Measurements from ENCODE around the gene ARFRP1.
A peak's percentile ranks its signal among the peaks of the same experiment; 100 is the strongest.

Gene ARFRP1
- 56.1 to 118 (median 88.4) reads per million in 9 experiments for total RNA-seq

- DNase-seq (peak; percentile 78 to 83 (median 79)), ATAC-seq (replicated peaks) (peak; percentile 82)
- H3K4me3 Mint-ChIP-seq: peak within 1 kb of the TSS; percentile 85 to 87
- peak within 1 kb of the TSS; percentile 82 to 94 for H3K27ac Mint-ChIP-seq
- H3K27me3 Mint-ChIP-seq: no peaks in the 10 kb centered on the region
- H3K4me1 Mint-ChIP-seq (ENCODE audit: low read depth in 2 of 2): peaks cover 37 to 38% of the 10 kb centered on the region in 2 donors
- H3K9me3 Mint-ChIP-seq: no peaks in the 10 kb centered on the region
- peaks cover 66% of the 10 kb centered on the region for H3K36me3 Mint-ChIP-seq (ENCODE audit: insufficient read depth)
These were observed at the start of gene ARFRP1, which contains the start of gene ZGPAT for GRCh38 chr20:63707558-63708300. TSS of gene ARFRP1 (minus strand) at chr20:63707976. CDS start at chr20:63707091, 885 bp downstream. TSS of gene ZGPAT (plus strand) at chr20:63708039. CDS start at chr20:63708581, 542 bp downstream.

- H3K27ac Mint-ChIP-seq: peak overlapping the region; percentile 33 to 47
These were observed 48.8 kb upstream of the ARFRP1 start for GRCh38 chr20:63756648-63756991.

GRCh38 chr20:63755933-63756647 is 48.3 kb upstream of the ARFRP1 start:
- ATAC-seq (replicated peaks): no peak
- DNase-seq: no peak
- Mint-ChIP-seq H3K4me3 (peak overlapping the region; percentile 68), H3K9me3 (no peaks in the 10 kb centered on the region), H3K27ac (peak overlapping the region; percentile 33 to 47), H3K27me3 (no peaks in the 10 kb centered on the region), H3K36me3 (ENCODE audit: insufficient read depth) (peaks cover 3% of the 10 kb centered on the region), H3K4me1 (ENCODE audit: low read depth in 2 of 2) (peaks cover 27 to 33% of the 10 kb centered on the region in 2 donors)

More at GRCh38 chr20:63756648-63756991, 48.8 kb upstream of the ARFRP1 start:
- peak overlapping the region; percentile 68 for H3K4me3 Mint-ChIP-seq
- no peaks in the 10 kb centered on the region for H3K27me3 Mint-ChIP-seq
- peaks cover 3% of the 10 kb centered on the region for H3K36me3 Mint-ChIP-seq (ENCODE audit: insufficient read depth)
- ATAC-seq (replicated peaks) (peak; percentile 95), DNase-seq (peak; percentile 31 to 39 (median 37))
- peaks cover 23 to 30% of the 10 kb centered on the region in 2 donors for H3K4me1 Mint-ChIP-seq (ENCODE audit: low read depth in 2 of 2)
- H3K9me3 Mint-ChIP-seq: no peaks in the 10 kb centered on the region

DNA sequence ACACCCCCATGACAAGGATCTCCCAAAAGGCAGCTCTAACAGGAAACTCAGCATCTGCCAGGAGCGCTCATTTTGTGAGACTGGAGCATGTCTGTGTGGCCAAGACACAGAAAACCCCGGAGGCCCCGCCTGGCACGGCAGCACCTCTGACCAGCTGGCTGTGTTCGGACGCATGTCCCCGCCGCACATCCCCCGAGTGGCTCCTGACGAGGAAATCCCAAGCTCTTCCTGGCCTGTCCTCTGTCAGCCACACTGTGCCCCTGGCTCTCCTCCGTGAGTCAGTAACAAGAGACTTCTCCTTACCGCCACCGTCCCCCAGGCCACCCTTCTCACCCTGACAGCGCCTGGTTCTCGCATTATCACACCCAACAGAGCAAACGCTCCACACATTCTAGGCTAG is 46.2 kb upstream of the ARFRP1 start:
- DNase-seq (no peak), ATAC-seq (replicated peaks) (no peak)
- Mint-ChIP-seq H3K4me3 (no peak overlapping the region), H3K27ac (peak overlapping the region in 1 of 2 donors; percentile 60), H3K4me1 (ENCODE audit: low read depth in 2 of 2) (peaks cover 29 to 41% of the 10 kb centered on the region in 2 donors), H3K9me3 (no peaks in the 10 kb centered on the region), H3K27me3 (no peaks in the 10 kb centered on the region), H3K36me3 (ENCODE audit: insufficient read depth) (peaks cover 3% of the 10 kb centered on the region)

GRCh38 chr20:63753381-63753780 is 45.6 kb upstream of the ARFRP1 start:
- H3K27ac Mint-ChIP-seq: peak overlapping the region in 1 of 2 donors; percentile 60
- peaks cover 33 to 42% of the 10 kb centered on the region in 2 donors for H3K4me1 Mint-ChIP-seq (ENCODE audit: low read depth in 2 of 2)
- DNase-seq: no peak
- peaks cover 3% of the 10 kb centered on the region for H3K36me3 Mint-ChIP-seq (ENCODE audit: insufficient read depth)
- ATAC-seq (replicated peaks): no peak
- no peak overlapping the region for H3K4me3 Mint-ChIP-seq
- H3K9me3 Mint-ChIP-seq: no peaks in the 10 kb centered on the region
- no peaks in the 10 kb centered on the region for H3K27me3 Mint-ChIP-seq

- ATAC-seq (replicated peaks) (no peak), DNase-seq (no peak)
- Mint-ChIP-seq H3K27me3 (no peaks in the 10 kb centered on the region), H3K4me3 (no peak overlapping the region), H3K4me1 (ENCODE audit: low read depth in 2 of 2) (peaks cover 32 to 38% of the 10 kb centered on the region in 2 donors), H3K9me3 (no peaks in the 10 kb centered on the region), H3K27ac (no peak overlapping the region), H3K36me3 (ENCODE audit: insufficient read depth) (no peaks in the 10 kb centered on the region)
These were observed 44.8 kb upstream of the ARFRP1 start for GRCh38 chr20:63752411-63753101.

DNA sequence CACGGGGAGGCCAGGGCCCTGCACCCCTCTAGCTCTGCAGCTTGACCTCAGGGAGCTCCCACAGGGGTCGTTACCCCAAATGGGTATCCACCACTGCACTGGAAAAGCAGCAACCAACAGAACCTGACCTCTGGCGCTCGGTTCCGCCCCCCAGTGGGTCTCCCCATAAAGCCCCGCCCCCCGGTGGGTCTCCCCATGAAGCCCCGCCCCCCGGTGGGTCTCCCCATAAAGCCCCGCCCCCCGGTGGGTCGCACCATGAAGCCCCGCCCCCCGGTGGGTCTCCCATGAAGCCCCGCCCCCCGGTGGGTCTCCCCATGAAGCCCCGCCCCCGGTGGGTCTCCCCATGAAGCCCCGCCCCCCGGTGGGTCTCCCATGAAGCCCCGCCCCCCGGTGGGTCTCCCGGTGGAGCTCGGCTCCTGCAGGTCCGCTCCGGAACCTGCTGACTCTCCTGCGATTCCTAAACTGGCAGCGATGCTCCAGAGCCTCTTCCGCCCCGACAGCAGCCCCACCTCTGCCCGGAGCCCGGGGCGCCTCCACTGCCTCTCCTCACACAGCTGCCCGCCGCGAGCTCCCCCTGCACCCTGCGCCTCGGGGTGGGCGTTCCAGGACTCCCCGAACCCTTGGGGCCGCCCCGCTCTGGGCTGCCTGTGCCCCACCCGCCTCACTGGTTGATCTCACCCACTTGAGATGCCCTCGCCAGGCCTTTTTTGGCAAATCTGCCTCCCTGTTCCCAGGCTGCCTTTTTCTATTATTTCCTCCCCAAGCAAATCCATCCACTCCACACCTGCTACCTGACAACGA is 43.9 kb upstream of the ARFRP1 start:
- DNase-seq (no peak), ATAC-seq (replicated peaks) (peak; percentile 17)
- H3K27me3 Mint-ChIP-seq: no peaks in the 10 kb centered on the region
- H3K36me3 Mint-ChIP-seq (ENCODE audit: insufficient read depth): no peaks in the 10 kb centered on the region
- peak overlapping the region; percentile 67 to 72 for H3K4me3 Mint-ChIP-seq
- no peaks in the 10 kb centered on the region for H3K9me3 Mint-ChIP-seq
- peaks cover 24 to 29% of the 10 kb centered on the region in 2 donors for H3K4me1 Mint-ChIP-seq (ENCODE audit: low read depth in 2 of 2)
- peak overlapping the region; percentile 68 to 81 for H3K27ac Mint-ChIP-seq

DNA sequence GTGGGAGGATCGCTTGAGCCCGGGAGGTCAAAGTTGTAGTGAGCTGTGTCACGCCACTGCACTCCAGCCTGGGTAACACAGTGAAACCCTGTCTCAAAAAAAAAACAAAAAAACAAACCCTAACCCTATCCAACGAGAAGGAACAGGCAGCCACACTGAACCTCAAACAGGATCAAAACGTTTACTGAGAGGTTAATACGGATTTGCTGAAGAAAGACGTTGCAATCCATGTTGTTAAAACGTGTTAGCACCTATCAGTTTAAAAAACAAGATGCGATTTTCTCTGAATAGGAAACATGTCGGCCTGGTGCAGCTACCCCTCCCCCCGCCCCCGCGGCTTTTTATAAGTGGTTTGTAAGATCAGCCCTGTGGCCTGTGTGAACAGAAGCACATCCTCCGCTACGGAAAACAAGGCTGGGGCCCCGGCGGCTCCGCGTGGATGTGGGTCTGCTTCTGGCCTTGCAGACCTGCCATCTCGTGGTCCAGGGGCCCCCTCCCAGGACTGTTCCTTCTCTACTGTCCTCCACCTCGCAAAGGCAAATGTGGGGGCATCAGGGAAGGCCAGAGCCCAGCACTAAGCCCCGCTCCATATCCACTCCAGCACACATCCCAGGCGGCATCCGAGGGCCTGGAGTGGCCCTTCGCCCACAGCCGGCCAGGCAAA is 43.2 kb upstream of the ARFRP1 start:
- peak overlapping the region; percentile 67 to 72 for H3K4me3 Mint-ChIP-seq
- peak; percentile 41 to 52 (median 46) for DNase-seq

GRCh38 chr20:63749597-63750508 is 42.1 kb upstream of the ARFRP1 start:
- H3K4me3 Mint-ChIP-seq: no peak overlapping the region

More for the DNA sequence above, 43.2 kb upstream of the ARFRP1 start:
- Mint-ChIP-seq H3K36me3 (ENCODE audit: insufficient read depth) (no peaks in the 10 kb centered on the region), H3K9me3 (no peaks in the 10 kb centered on the region), H3K27me3 (no peaks in the 10 kb centered on the region), H3K27ac (peak overlapping the region; percentile 68 to 81), H3K4me1 (ENCODE audit: low read depth in 2 of 2) (peaks cover 16 to 23% of the 10 kb centered on the region in 2 donors)
- peak; percentile 94 for ATAC-seq (replicated peaks)

GRCh38 chr20:63748934-63749270 is 41.1 kb upstream of the ARFRP1 start:
- Mint-ChIP-seq H3K4me1 (ENCODE audit: low read depth in 2 of 2) (peaks cover 9 to 20% of the 10 kb centered on the region in 2 donors), H3K36me3 (ENCODE audit: insufficient read depth) (no peaks in the 10 kb centered on the region), H3K9me3 (no peaks in the 10 kb centered on the region), H3K27ac (peak overlapping the region in 1 of 2 donors; percentile 35), H3K27me3 (no peaks in the 10 kb centered on the region), H3K4me3 (no peak overlapping the region)
- ATAC-seq (replicated peaks) (no peak), DNase-seq (no peak)

More at GRCh38 chr20:63749597-63750508, 42.1 kb upstream of the ARFRP1 start:
- Mint-ChIP-seq H3K27me3 (no peaks in the 10 kb centered on the region), H3K9me3 (no peaks in the 10 kb centered on the region), H3K27ac (peak overlapping the region in 1 of 2 donors; percentile 68), H3K36me3 (ENCODE audit: insufficient read depth) (no peaks in the 10 kb centered on the region), H3K4me1 (ENCODE audit: low read depth in 2 of 2) (peaks cover 9 to 22% of the 10 kb centered on the region in 2 donors)
- no peak for ATAC-seq (replicated peaks)
- no peak for DNase-seq

DNA sequence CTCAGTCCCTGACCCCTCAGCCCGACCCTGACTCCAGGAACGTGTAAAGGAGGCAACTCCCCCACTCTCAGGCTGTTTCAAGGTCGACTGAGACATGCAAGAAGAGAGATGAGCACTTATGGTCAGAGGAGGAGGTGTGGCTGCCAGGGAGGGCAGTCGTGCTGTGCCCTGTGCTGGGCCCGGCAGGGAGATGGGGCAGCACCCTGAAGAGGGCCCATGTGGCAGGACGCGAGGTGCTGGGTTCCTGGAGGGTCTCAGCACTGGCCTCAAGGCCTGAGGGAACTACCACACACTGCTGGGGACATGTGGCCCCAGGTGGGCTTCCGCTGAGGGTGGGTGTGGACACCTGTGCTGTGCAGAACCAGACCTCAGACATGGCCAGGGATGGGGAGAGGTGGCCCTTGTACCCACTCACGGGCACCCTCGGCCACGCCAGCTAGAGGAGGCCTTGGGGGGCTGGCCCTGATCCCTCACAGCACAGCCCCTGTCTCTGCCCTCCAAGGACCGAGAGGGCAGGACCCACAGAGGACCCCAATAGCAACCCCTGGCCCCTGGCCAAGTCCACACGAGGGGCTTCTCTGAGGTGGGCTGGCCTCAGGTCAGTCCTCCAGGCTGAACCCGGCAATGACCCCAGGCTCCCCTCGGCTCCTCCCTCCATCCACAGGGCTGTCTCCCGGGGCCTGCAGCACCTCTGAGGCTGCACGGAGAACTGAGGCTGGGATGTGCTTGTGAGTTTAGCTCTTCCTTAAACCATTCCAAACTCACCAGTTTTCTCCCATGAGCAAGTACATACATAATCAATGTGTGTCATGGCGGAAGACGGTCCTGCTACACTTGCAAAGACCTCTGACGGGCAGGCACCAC is 40.5 kb upstream of the ARFRP1 start:
- no peaks in the 10 kb centered on the region for H3K27me3 Mint-ChIP-seq
- peaks cover 2% of the 10 kb centered on the region for H3K36me3 Mint-ChIP-seq (ENCODE audit: insufficient read depth)
- H3K4me1 Mint-ChIP-seq (ENCODE audit: low read depth in 2 of 2): peaks cover 9 to 20% of the 10 kb centered on the region in 2 donors
- no peaks in the 10 kb centered on the region for H3K9me3 Mint-ChIP-seq
- H3K4me3 Mint-ChIP-seq: no peak overlapping the region
- ATAC-seq (replicated peaks): no peak
- peak overlapping the region in 1 of 2 donors; percentile 35 for H3K27ac Mint-ChIP-seq
- no peak for DNase-seq
